ENCODE data around the gene PARVA.
"Not testable (repeated sequence)": the region's sequence is repeated elsewhere in the genome, so short reads cannot be mapped to it uniquely, and the experiment has no call there.

Gene PARVA

GRCh38 chr11:12508151-12508751 is 130.9 kb downstream of the PARVA start:
- no peak for DNase-seq

- no peak for DNase-seq
These were observed 132.0 kb downstream of the PARVA start for GRCh38 chr11:12509371-12509770.

GRCh38 chr11:12512132-12512531 is 134.8 kb downstream of the PARVA start:
- no peak for DNase-seq

GRCh38 chr11:12512826-12513395 is 135.5 kb downstream of the PARVA start:
- DNase-seq = no peak

- DNase-seq = no peak
These were observed 139.2 kb downstream of the PARVA start for GRCh38 chr11:12516387-12517105.

GRCh38 chr11:12517306-12517705 is 139.9 kb downstream of the PARVA start:
- DNase-seq = no peak

- no peak for DNase-seq
These were observed 140.4 kb downstream of the PARVA start for GRCh38 chr11:12517741-12518140.

GRCh38 chr11:12518606-12519385 is 141.4 kb downstream of the PARVA start:
- no peak for DNase-seq

GRCh38 chr11:12520054-12520453 is 142.7 kb downstream of the PARVA start:
- DNase-seq = no peak

- not testable (repeated sequence) for DNase-seq
These were observed 143.2 kb downstream of the PARVA start for GRCh38 chr11:12520576-12520975.

- DNase-seq = no peak
These were observed 146.0 kb downstream of the PARVA start for GRCh38 chr11:12523180-12523924.

- DNase-seq = no peak
These were observed 147.5 kb downstream of the PARVA start for GRCh38 chr11:12524865-12525264.

- DNase-seq = no peak
These were observed 148.2 kb downstream of the PARVA start for GRCh38 chr11:12525466-12526055.

GRCh38 chr11:12526789-12527188 is 149.4 kb downstream of the PARVA start:
- DNase-seq = no peak

- DNase-seq = no peak
These were observed 151.1 kb downstream of the PARVA start for GRCh38 chr11:12528487-12528886.

- DNase-seq = no peak
These were observed 151.7 kb downstream of the PARVA start for GRCh38 chr11:12529041-12529440.

GRCh38 chr11:12529793-12530192 is 152.4 kb downstream of the PARVA start:
- no peak for DNase-seq

GRCh38 chr11:12531020-12531419 is 153.6 kb downstream of the PARVA start:
- no peak for DNase-seq

- DNase-seq = no peak
These were observed 154.3 kb downstream of the PARVA start for GRCh38 chr11:12531681-12532080.

GRCh38 chr11:12532580-12532979 is 155.2 kb downstream of the PARVA start:
- no peak for DNase-seq

- DNase-seq = no peak
These were observed 157.2 kb downstream of the PARVA start for GRCh38 chr11:12534549-12534948.

GRCh38 chr11:12535321-12535720 is 157.9 kb downstream of the PARVA start:
- no peak for DNase-seq
